Activated naive CD4-positive, alpha-beta T cell treated with anti-CD3 and anti-CD28 coated beads, Interleukin-2, amount 50 U/mL, for 16 hours (primary cell): Measurements from ENCODE around the gene GNL2.
A peak's percentile ranks its signal among the peaks of the same experiment; 100 is the strongest.
"Not testable (repeated sequence)": the region's sequence is repeated elsewhere in the genome, so short reads cannot be mapped to it uniquely, and the experiment has no call there.

ENCODE experiments used
- DNase-seq: peaks from one replicate; pipeline ENCODE4 v3.0.0-alpha.2; 2020

GNL2 gene

GRCh38 chr1:37559080-37559479 lies 36.7 kb downstream of the GNL2 start:
- no peak for DNase-seq

DNA sequence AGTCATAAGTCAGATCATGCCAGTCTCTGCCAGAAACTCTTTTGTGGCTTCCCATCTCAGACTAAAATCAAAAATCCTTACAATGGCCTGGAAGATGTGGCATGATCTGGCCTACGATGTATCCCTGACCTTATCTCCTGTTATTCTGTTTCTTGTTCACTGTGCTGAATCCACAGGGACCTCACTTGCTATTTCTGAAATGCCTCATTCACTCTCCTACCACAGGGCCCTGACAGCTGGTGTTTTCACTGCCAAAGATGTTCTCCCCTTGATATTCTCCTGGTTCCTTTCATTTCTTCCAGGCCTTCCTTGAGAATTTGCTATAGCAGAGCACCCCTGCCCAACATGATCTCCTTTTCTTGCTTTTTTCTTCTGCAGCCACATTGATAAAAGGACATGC lies 37.3 kb downstream of the GNL2 start:
- DNase-seq, result no peak

DNA sequence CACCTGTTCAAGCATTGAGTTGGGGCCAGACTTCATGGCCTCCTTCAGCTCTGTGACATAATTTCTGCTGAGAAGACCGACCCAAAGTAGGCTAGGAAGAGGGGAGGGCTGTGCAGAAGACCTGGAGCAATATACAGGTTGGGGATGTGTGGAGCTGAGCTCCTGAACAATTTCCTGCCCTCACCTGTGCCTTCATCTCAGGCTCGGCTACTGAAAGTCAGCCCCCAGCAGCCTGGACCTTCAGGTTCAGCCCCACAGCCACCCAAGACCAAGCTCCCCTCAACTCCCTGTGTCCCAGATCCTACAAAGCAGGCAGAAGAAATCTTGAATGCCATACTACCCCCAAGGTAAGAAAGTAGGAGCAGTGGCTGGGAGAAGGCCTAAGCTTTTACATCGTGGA lies 38.3 kb downstream of the GNL2 start:
- no peak for DNase-seq

DNA sequence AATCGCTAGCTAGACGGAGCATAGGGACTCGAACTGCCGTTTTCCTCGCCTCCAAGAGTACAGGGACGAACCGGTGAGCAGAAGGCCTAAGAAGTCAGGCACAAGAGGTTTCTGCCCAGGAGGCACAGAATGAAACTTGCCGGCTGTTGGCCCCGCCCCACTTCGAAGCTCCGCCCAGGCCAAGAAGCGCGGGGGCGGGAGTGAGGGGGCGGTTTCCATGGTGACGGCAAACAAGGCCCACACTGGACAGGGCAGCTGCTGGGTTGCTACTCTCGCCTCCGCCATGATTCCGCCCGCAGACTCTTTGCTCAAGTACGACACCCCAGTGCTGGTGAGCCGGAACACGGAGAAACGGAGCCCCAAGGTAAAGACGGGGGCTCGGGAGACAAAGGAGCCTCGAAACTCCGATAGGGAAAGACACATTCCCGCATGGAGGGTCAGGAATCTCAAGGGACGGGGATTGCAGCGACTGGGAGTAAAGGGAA lies 39.0 kb downstream of the GNL2 start, which contains the start of gene DNALI1:
DNALI1 (plus strand) TSS at position 229 of the 485 bp plus-strand sequence; CDS start at position 284, 55 bp downstream.
- peak; percentile 13 for DNase-seq

DNA sequence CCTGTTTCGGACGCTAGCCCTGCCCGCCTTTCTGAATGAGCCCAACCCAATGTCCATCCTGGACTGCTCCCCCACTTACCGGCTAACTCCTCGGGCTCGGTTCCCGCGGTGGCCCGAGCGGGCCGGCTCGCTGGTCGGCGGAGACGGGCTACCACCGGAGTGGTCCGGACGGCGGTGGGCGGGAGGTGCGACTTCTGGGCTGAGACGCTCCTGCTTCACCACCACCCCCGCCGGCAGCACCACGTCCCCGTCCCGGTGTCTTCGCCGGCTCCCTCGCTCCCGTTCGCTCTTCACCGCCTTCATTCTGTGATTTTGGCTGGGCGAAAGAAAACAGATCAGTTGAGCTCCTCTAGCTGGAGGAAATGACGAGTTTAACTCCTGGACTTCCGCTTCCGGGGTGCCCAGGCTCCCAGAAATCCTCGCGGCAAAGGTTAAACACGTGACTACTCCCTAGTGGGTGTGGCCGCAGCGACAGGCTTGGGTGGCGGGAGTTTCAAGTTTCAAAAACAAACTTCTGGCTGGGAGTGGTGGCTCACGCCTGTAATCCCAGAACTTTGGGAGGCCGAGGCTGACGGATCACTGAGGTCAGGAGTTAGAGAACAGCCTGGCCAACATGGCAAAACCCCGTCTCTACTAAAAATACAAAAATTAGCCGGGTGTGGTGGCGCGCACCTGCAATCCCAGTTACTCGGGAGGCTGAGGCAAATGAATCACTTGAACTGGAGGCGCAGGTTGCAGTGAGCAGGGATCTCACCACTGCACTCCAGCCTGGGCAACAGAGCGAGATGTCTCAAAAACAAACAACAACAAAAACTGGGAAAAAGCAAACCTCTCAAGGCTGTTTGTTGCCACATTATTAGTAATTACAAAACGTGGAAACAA lies 41.6 kb downstream of the GNL2 start, which contains the start of gene SNIP1:
SNIP1 (minus strand) TSS at position 367 of the 882 bp plus-strand sequence; CDS start at position 303, 64 bp downstream.
- DNase-seq, result peak; percentile 90

DNA sequence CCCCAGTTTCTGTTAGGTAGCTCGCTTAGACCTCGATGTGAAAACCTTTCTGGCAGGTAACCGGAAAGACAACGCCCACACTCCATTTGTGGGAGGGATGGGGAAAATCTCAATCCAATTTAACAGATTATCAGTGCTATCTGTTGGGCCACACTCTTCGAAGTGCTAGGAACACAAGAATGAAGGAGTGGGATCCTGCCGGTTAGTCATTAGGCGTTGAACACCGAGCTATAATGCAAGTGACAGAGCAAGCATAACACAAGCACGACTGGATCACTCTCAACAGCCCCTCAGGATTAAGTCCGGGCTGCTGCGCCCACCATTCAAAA lies 42.2 kb downstream of the GNL2 start:
- peak; percentile 16 for DNase-seq

DNA sequence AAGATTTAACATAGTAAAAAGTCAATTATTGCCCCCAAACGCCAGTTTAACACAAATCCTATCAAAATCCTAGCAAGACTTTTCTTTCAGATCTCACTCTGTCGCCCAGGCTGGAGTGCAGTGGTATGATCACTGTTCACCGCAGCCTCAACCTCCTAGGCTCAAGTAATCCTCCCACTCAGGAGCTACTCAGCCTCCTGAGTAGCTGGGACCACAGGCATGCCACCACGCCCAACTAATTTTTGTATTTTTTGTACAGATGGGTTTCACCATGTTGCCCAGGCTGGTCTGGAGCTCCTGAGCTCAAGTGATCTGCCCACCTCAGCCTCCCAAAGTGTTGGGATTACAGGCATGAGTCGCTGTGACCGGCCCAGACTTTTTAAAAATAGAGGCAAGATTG lies 46.4 kb downstream of the GNL2 start:
- DNase-seq, result no peak

DNA sequence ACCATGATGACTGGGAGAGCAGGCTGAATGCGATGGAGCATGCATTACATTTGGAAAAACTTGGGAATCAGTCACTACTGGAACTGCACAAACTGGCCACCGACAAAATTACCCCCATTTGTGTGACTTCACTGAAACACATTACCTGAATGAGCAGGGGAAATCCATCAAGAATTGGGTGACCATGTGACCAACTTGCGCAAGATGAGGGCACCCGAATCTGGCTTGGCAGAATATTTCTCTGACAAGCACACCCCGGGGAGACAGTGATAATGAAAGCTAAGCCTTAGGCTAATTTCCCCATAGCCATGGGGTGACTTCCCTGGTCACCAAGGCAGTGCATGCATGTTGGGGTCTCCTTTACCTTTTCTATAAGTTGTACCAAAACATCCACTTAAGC lies 50.7 kb downstream of the GNL2 start:
- no peak for DNase-seq

DNA sequence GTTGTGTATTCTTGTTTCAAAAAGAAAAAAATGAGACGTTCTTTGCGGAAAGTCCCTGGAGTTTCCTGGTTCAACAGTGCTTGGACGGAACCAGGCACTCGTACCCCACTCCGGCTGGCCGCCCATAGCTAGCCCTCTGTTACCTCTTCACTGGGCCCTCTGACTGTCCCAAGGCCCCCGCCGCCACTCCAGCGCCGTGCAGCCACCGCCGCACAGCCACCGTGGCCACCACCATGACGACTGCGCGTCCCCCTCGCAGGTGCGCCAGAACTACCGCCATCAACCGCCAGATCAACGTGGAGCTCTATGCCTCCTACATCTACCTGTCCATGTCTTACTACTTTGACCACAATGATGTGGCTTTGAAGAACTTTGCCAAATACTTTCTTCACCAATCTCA lies 51.2 kb downstream of the GNL2 start:
- DNase-seq, result no peak

- DNase-seq, result no peak
Measured at GRCh38 chr1:37540036-37540785, 55.5 kb downstream of the GNL2 start.

- DNase-seq, result not testable (repeated sequence)
Measured at GRCh38 chr1:37539154-37539553, 56.6 kb downstream of the GNL2 start.

DNA sequence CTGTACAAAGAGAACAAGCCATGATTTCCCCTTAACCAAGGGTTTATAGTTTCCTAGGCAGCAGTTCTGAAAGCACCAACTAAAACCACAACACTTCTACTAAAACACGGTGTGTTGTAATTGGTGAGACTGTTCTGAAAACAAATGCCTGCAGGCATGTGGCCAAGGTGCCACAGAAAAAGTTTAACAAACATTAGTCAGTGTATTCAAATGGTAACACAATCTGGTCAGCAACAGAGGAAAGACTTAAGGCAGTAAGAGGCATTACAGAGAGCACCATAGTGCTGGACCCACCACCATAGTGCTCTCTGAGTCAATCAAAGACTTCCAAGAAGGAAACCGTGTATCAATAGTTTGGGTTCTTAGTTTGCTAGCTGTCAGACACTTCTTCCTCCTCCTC lies 58.4 kb downstream of the GNL2 start:
- DNase-seq, result no peak

GRCh38 chr1:37533317-37534093 lies 62.2 kb downstream of the GNL2 start:
- no peak for DNase-seq

- not testable (repeated sequence) for DNase-seq
Measured at GRCh38 chr1:37532418-37533156, 63.1 kb downstream of the GNL2 start.

- not testable (repeated sequence) for DNase-seq
Measured at GRCh38 chr1:37529888-37530287, 65.8 kb downstream of the GNL2 start.

GRCh38 chr1:37519613-37520012 lies 76.1 kb downstream of the GNL2 start:
- DNase-seq, result no peak

- DNase-seq, result peak; percentile 23
Measured at GRCh38 chr1:37518929-37519328, 76.8 kb downstream of the GNL2 start.

DNA sequence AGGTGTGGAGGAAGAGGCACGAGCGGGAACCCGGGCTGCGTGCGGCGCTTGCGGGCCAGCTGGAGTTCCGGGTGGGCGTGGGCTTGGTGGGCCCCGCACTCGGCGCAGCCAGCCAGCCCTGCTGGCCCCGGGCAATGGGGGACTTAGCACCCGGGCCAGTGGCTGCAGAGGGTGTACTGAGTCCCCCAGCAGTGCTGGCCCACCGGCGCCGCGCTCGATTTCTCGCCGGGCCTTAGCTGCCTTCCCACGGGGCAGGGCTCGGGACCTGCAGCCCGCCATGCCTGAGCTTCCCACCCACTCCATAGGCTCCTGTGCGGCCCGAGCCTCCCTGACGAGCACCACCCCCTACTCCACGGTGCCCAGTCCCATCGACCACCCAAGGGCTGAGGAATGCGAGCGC lies 77.5 kb downstream of the GNL2 start:
- not testable (repeated sequence) for DNase-seq

GRCh38 chr1:37517569-37517968 lies 78.2 kb downstream of the GNL2 start:
- no peak for DNase-seq
